ENCODE results near the gene C6orf141.
"Not testable (repeated sequence)": the region's sequence is repeated elsewhere in the genome, so short reads cannot be mapped to it uniquely, and the experiment has no call there.

Gene C6orf141

DNA sequence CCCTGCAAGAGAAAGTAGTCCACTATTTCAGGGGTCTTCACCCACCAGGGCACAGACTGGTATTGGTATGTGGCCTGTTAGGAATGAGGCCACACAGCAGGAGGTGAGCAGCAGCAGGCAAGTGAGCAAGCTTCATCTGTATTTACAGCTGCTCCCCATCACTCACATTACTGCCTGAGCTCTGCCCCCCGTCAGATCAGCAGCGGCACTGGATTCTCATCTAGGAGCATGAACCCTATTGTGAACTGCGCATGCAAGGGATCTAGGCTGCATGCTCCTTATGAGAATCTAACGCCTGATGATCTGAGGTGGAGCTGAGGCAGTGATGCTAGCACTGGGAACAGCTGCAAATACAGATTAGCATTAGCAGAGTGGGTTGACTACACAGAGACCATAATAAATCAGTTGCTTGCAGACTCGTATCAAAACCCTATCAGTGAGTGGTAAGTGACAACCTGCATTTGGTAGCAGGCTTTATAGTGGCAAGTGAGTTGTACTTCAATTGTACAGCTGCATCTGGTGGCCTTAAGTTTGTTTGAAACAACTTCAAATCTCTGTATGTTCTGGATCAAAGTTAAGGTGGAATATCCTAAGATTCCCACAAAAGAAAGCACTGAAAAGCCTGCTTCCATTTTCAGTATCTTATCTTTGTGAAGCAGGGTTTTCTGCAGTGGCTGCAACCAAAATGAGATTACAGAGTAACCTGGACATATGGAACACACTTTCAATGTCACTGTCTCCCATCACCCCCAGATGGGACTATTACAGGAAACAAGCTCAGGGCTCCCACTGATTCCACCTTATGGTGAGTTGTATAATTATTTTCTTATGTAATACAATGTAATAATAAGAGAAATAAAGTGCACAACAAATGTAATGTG lies 12.8 kb downstream of the C6orf141 start:
- Histone ChIP-seq H3K27ac (no peak overlapping the region), H3K4me3 (no peak overlapping the region)

DNA sequence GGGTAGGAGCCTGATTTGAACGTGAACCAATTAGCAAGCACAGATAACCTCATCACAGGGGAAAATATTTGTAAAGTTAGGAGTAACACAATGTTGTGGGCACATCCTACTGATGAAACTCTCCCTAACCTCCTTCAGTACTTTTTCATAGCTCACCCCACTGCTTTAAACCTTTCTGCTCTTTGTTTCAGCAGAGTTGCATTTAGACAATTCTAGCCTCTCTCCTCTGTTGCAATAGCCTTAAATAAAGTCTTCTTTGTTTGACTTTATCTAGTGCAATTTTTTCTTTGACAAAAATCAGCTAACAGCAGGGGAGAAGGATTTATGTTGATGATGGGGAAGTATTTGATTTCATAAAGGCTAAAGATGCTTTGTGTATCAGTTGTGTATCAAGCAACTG lies 14.1 kb downstream of the C6orf141 start:
- no peak overlapping the region for H3K27ac ChIP-seq

DNA sequence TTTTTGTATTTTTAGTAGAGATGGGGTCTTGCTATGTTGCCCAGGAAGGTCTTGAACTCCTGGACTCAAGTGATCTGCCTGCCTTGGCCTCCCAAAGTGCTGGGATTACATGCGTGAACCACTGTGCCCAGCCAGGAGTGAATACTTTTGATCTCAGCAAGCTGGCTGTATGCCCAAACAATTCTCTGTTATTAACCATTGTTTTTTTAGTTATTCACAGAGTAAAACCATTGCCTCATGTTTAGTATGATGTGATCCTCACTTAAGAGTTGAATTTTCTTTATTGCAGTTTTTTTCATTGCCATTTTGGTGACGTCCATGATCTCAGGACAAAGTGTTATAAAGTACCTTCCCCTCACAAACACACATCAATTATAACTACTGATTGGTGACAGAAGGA lies 14.8 kb downstream of the C6orf141 start:
- Histone ChIP-seq H3K27ac (peak overlapping the region in 2 of 21 experiments; percentile 38 to 72), H3K4me3 (no peak overlapping the region)

More for the DNA sequence above, 14.1 kb downstream of the C6orf141 start:
- no peak overlapping the region for H3K4me3 ChIP-seq

DNA sequence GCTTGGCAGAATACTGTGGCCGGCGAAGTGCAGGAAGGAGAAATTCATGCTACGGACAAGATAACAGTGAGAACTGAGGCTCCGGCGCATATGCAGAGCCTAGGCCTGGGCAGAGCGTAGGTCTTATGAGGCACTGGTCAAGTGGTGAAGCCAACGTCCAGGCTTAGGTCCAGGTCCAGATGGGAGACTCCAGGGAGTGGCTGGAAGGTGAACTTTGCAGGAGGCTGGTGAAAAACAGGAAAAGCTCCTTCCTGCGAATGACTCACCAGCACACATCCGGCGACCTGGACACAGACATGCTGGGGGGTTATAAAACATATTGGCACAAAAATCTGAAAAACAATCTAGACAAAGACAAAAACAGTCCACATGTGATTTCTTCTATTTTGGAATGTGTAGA lies 15.4 kb downstream of the C6orf141 start:
- peak overlapping the region in 2 of 21 experiments; percentile 43 to 81 for H3K27ac ChIP-seq
- no peak overlapping the region for H3K4me3 ChIP-seq

DNA sequence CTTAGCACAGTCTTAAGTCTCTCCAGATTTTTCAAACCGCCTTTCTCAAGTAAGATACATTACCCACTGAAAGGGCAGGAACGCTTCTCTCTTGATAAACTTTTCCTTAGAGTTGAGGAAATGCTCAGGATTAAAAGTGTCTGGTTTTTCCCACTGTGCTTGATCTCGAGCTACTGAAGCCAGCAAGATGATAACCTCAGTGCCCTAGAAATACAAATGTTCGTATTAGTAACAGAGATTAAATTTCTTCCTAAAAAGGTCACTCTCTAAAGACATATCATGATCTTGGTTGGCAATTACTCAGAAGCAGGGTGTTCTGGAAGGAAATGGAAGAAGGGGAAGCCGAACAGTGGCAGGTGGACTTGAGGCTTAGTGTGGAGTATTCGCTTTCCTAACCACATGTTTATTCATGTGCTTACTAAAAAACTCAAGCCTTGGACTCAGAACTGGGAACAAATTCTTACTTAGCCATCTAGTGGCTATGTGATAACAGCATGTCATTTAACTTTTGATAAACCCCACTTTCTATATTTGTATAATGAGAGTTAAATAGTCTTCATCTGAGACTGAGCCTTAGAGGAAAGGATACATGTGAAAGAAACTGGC lies 20.1 kb downstream of the C6orf141 start:
- Histone ChIP-seq H3K4me3 (no peak overlapping the region), H3K27ac (no peak overlapping the region)

DNA sequence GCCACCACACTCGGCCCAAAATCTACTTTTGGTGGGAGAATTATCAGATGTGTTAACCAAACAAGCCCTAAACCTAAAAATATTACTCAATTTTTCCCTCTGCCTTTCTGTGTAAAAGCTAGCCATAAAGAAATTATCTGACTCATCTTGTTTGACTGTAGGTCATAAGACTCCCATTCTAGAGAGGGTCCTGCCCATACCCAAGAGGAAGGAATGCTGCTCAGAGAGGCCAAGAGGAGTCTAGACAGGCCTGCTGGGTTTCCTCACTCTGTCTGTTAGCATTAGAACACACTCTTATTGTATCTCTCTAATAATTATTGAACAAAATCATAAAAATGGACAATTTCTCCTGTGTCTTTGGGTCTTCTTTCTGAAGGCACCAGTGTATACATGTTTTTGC lies 26.1 kb downstream of the C6orf141 start:
- Histone ChIP-seq H3K4me3 (no peak overlapping the region), H3K27ac (no peak overlapping the region)

DNA sequence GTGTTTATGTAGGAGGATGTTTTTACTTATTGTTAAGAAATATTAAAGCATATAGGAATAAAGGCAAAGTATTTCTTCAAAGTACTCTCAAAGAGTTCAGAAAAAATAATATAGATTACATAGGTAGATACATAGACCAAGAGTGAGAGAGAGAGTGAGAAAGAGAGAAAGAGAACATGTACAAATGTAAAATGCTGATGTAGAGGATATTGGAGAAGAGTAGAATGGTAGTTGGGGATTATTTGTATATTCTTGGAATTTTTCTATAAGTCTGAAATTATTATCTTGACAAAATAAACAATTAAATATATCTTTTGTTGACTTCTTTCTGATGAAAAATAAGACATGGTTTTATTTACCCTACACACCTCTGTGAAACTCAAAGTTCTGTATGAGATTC lies 29.2 kb downstream of the C6orf141 start:
- no peak overlapping the region for H3K4me3 ChIP-seq
- H3K27ac ChIP-seq: no peak overlapping the region

DNA sequence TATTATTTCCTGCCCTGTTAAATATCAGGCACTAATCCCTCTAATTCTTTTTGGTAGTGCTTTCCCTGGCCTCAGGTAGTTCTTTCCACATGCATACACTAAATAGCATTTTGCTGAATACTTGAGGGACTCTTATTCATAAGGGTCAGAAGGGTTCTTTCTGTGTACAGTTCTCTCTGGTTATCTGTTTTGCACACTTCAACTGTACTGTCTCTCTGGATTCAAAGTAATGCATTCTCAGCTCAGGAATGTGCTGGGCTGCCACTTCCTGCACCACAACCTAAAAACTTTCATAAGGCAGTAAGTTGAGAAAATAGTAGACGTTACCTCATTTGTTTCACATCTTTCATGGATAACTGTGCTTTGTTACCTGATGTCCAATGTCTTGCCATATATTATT lies 32.1 kb downstream of the C6orf141 start:
- Histone ChIP-seq H3K4me3 (no peak overlapping the region), H3K27ac (no peak overlapping the region)

DNA sequence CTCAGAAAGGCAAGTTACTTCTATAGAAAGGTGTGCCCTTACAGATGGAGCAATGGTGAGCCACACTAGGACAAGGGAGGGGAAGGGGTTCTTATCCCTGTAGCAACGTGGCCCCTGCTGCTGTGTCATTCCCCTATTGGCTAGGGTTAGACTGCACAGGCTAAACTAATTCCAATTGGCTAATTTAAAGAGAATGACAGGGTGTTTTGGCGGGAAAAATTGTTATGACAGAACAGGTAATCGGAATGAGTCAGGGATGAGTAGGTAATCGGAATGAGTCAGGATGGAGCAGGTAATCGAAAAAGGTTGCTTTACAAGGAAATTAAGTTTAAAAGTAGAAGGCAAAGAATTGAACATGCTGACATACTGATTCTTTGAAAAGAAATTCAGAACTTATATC lies 36.8 kb downstream of the C6orf141 start:
- not testable (repeated sequence) for H3K27ac ChIP-seq, H3K4me3 ChIP-seq
